Vagina (tissue), 2 donors: Measurements from ENCODE around the gene SLC31A2. TPM values are rescaled to one million over a fixed set of nuclear protein-coding genes. Genes with fewer than 3 reads are reported as not detected.

Source experiments
- DNase-seq, 2 donors: peaks; one replicate each; pipeline ENCODE4 v3.0.0-alpha.2; 2017; ENCODE audit errors: extremely low spot score in 2 of 2
- H3K27ac ChIP-seq: fragments of 200-600 bp; sonication (generic); one replicate; pipeline ENCODE4 v1.5.1; 2019
- H3K27me3 ChIP-seq: fragments of 200-600 bp; sonication (generic); one replicate; pipeline ENCODE4 v1.5.1; 2019
- H3K36me3 ChIP-seq, 2 donors: fragments of 200-600 bp; sonication (generic); one replicate each; pipeline ENCODE4 v1.5.1; 2017 to 2019
- H3K4me1 ChIP-seq: fragments of 200-600 bp; sonication (generic); one replicate; pipeline ENCODE4 v1.5.1; 2019
- H3K4me3 ChIP-seq, 2 donors: fragments of 200-600 bp; sonication (generic); 1 replicate in 1 of 2; 2 replicates in 1 of 2; pipeline ENCODE4 v1.5.1; 2016 to 2019
- H3K9me3 ChIP-seq: fragments of 200-600 bp; sonication (generic); one replicate; pipeline ENCODE4 v1.5.1; 2019
- POLR2A ChIP-seq, 2 donors: fragments of 450-650 bp; IDR thresholded peaks; one replicate each; pipeline ENCODE4 v1.6.1; 2017; ENCODE audit warnings: antibody characterized with exemption in 2 of 2, mild to moderate bottlenecking in 2 of 2, moderate library complexity in 2 of 2
- POLR2AphosphoS5 ChIP-seq, 2 donors: sonication (generic); formaldehyde crosslinking; IDR thresholded peaks; one replicate each; pipeline ENCODE4 v1.9.0; 2017; ENCODE audit warnings: antibody characterized with exemption in 2 of 2, mild to moderate bottlenecking in 2 of 2, low read depth in 1 of 2; ENCODE audit not compliant: insufficient read depth in 1 of 2
- intact Hi-C: fragments of 100-400 bp; cut with DNase I; formaldehyde crosslinking; loops from one replicate; pipeline ENCODE4 v1.15.1; 2023
- total RNA-seq: library from RNA; depleted of rRNA; stranded (reverse); fragments of >200 nt; gene quantifications from one replicate; pipeline ENCODE4 v1.2.3, GENCODE V29; 2016
- TF ChIP-seq, protein P1 (sequence below), 3 experiments: fragments of 450-650 bp in 2 of 3; fragments of 200-600 bp in 1 of 3; sonication (generic) in 1 of 3; IDR thresholded peaks; one replicate each; pipeline ENCODE4 v1.5.1; 2017 to 2019; ENCODE audit warnings: antibody characterized with exemption in 3 of 3, mild to moderate bottlenecking in 2 of 3, moderate library complexity in 2 of 3

The SLC31A2 gene
- total RNA-seq, 1 donor from 2014 or later, result 11.5 TPM

DNA sequence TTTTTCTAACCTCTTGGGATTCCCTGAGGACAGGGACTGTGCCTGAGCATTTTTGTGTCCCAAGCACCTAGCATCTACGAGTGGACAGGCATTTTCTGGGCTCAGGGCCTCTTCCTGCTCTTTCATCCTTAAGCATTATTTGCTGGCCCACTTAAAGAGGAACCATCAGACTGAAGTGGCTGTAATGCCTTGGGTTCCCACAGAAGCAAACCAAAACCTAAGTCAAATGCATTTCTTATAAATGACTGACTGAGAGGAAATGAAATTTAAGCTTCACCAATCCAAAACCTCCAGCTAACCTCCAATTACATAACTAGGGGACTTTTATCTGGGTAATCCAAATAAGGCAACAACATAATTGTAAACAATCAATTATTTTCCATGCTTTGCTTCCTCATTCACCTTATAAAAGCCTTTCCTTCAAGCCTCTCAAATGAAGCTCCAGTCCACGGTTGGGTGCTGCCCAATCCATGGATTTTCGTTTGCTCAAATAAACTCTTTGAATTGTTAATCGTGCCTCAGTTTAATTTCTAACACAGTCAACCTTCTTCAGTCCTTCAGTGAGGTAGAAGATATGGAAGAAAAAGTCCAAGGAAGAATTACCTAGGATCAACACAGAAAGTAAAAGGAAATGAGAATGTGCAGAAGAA is 25.3 kb upstream of the SLC31A2 start:
- Histone ChIP-seq H3K4me1 (no peaks in the 10 kb centered on the region), H3K27ac (no peak overlapping the region), H3K9me3 (no peaks in the 10 kb centered on the region), H3K4me3 (no peak overlapping the region), H3K36me3 (no peaks in the 10 kb centered on the region), H3K27me3 (no peaks in the 10 kb centered on the region)
- intact Hi-C loops, result no loop called here
- no peak for DNase-seq
- no peak for TF ChIP-seq POLR2AphosphoS5 (IDR thresholded peaks at IDR 0.05; ENCODE audit: insufficient read depth in 1 of 2, low read depth in 1 of 2)
- TF ChIP-seq, protein P1, sequence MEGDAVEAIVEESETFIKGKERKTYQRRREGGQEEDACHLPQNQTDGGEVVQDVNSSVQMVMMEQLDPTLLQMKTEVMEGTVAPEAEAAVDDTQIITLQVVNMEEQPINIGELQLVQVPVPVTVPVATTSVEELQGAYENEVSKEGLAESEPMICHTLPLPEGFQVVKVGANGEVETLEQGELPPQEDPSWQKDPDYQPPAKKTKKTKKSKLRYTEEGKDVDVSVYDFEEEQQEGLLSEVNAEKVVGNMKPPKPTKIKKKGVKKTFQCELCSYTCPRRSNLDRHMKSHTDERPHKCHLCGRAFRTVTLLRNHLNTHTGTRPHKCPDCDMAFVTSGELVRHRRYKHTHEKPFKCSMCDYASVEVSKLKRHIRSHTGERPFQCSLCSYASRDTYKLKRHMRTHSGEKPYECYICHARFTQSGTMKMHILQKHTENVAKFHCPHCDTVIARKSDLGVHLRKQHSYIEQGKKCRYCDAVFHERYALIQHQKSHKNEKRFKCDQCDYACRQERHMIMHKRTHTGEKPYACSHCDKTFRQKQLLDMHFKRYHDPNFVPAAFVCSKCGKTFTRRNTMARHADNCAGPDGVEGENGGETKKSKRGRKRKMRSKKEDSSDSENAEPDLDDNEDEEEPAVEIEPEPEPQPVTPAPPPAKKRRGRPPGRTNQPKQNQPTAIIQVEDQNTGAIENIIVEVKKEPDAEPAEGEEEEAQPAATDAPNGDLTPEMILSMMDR (IDR thresholded peaks at IDR 0.05), result no peak
- TF ChIP-seq POLR2A (IDR thresholded peaks at IDR 0.05), result no peak

DNA sequence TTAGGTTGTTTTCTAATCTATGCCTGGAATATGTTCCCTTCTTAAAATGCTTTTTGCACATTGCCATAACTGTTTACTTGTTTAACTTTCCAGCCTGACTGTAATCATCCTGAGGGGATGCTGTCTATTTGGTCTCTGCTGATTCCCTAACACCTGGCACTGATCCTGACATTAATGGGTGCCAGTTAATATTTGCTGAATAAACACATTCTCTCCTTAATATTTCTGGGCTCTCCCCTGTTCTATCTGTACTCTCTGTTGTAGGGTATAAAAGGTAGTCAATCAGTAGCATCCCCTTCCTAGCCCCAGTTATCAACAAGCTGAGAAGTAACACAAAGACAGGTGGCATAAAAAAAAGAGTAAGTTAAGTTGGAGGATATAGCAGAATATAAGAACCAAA is 21.3 kb upstream of the SLC31A2 start:
- H3K4me3 ChIP-seq, result no peak overlapping the region
- no peaks in the 10 kb centered on the region for H3K27me3 ChIP-seq
- intact Hi-C loops, result no loop called here
- TF ChIP-seq, protein P1 (IDR thresholded peaks at IDR 0.05), result no peak
- no peak for TF ChIP-seq POLR2AphosphoS5 (IDR thresholded peaks at IDR 0.05; ENCODE audit: insufficient read depth in 1 of 2, low read depth in 1 of 2)
- TF ChIP-seq POLR2A (IDR thresholded peaks at IDR 0.05), result no peak
- no peaks in the 10 kb centered on the region for H3K4me1 ChIP-seq
- H3K27ac ChIP-seq, result no peak overlapping the region
- H3K9me3 ChIP-seq, result no peaks in the 10 kb centered on the region
- DNase-seq, result no peak
- no peaks in the 10 kb centered on the region for H3K36me3 ChIP-seq

DNA sequence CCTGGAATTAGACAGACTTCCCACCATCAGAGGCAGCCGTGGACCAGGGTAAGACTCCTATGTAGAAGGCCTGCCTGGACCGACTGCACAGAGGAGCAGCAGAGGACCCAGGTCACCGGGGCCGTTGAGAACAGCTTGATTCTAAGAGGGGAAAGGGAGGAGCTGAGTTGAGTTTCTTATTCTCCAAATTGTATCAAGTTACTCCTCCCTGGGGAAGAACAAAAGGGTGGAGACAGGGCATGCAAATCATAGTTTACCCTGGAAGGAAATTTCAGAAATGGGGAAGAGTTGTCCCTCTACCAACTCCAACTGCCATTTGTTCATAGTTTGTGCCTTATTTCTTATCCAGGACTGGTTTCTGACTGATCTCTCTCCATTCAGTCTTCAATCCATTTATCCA is 20.9 kb upstream of the SLC31A2 start:
- DNase-seq, result no peak
- no peaks in the 10 kb centered on the region for H3K4me1 ChIP-seq
- no peaks in the 10 kb centered on the region for H3K27me3 ChIP-seq
- H3K36me3 ChIP-seq, result no peaks in the 10 kb centered on the region
- no peak overlapping the region for H3K4me3 ChIP-seq
- H3K9me3 ChIP-seq, result no peaks in the 10 kb centered on the region
- H3K27ac ChIP-seq, result no peak overlapping the region
- TF ChIP-seq POLR2A (IDR thresholded peaks at IDR 0.05) (no peak), POLR2AphosphoS5 (IDR thresholded peaks at IDR 0.05; ENCODE audit: insufficient read depth in 1 of 2, low read depth in 1 of 2) (no peak)
- TF ChIP-seq, protein P1 (IDR thresholded peaks at IDR 0.05), result no peak
- intact Hi-C loops, result no loop called here

DNA sequence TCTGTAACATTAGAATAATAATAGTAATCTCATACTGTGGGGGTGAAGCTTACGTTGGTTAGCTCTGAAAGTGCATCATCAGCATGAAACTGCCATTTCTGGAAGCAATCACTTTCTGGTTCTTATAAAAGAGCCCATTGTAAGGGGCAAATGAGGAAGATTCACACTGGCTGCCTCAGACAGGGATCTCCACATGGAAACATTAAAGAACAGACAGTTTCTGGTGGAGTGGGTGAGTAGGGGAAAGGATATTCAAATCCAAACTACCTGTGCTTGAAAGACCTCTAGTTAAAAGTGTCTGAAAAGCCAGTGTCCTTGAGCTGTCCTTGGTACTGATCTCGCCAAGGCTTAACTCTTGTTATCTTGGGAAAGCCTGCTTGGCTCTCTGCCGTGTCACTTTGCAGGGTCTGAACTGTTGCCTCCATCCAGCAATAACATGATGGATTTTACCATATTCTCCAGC is 19.1 kb upstream of the SLC31A2 start:
- no peak for TF ChIP-seq POLR2A (IDR thresholded peaks at IDR 0.05)
- TF ChIP-seq, protein P1 (IDR thresholded peaks at IDR 0.05), result no peak
- TF ChIP-seq POLR2AphosphoS5 (IDR thresholded peaks at IDR 0.05; ENCODE audit: insufficient read depth in 1 of 2, low read depth in 1 of 2), result no peak
- no peak overlapping the region for H3K27ac ChIP-seq
- intact Hi-C loops, result no loop called here
- H3K4me3 ChIP-seq, result no peak overlapping the region
- no peak for DNase-seq
- no peaks in the 10 kb centered on the region for H3K36me3 ChIP-seq
- H3K4me1 ChIP-seq, result no peaks in the 10 kb centered on the region
- no peaks in the 10 kb centered on the region for H3K27me3 ChIP-seq
- H3K9me3 ChIP-seq, result no peaks in the 10 kb centered on the region
